Osteoblast (primary cell): ENCODE results near the gene CRTAP. TPM values are rescaled to one million over a fixed set of nuclear protein-coding genes. Genes with fewer than 3 reads are reported as not detected.

ENCODE experiments used
- DNase-seq: peaks from one replicate; pipeline ENCODE4 v3.0.0; 2011; ENCODE audit warnings: low spot score, mixed read lengths; ENCODE audit not compliant: insufficient read length; ENCODE audit errors: missing footprints
- H2AFZ ChIP-seq: 2 replicates; pipeline ENCODE4 v1.6.0; 2011; ENCODE audit warnings: mild to moderate bottlenecking, low read length
- H3K27ac ChIP-seq: 2 replicates; pipeline ENCODE4 v1.5.1; 2011; ENCODE audit warnings: mild to moderate bottlenecking, low read depth, low read length, moderate library complexity
- H3K27me3 ChIP-seq: 2 replicates; pipeline ENCODE4 v1.6.0; 2012; ENCODE audit warnings: mild to moderate bottlenecking, control low read depth, inconsistent platforms, low read length, moderate library complexity; ENCODE audit not compliant: insufficient read depth
- H3K36me3 ChIP-seq: 2 replicates; pipeline ENCODE4 v1.5.1; 2011; ENCODE audit warnings: mild to moderate bottlenecking, low read length, control low read depth, moderate library complexity; ENCODE audit not compliant: insufficient read depth
- H3K4me1 ChIP-seq: 2 replicates; pipeline ENCODE4 v1.5.1; 2011; ENCODE audit warnings: mild to moderate bottlenecking, low read length, control low read depth, moderate library complexity; ENCODE audit not compliant: insufficient read depth
- H3K4me2 ChIP-seq: 2 replicates; pipeline ENCODE4 v1.6.0; 2011; ENCODE audit warnings: mild to moderate bottlenecking, low read length; ENCODE audit not compliant: insufficient read depth
- H3K4me3 ChIP-seq: fragments of 200-600 bp; sonication (generic); 3 replicates; pipeline ENCODE4 v1.5.1; 2012; ENCODE audit warnings: mild to moderate bottlenecking, low read length, inconsistent platforms; ENCODE audit not compliant: insufficient read depth
- H3K79me2 ChIP-seq: 2 replicates; pipeline ENCODE4 v1.6.0; 2012; ENCODE audit warnings: mild to moderate bottlenecking, low read length, control low read depth, inconsistent platforms; ENCODE audit not compliant: insufficient read depth
- H3K9me3 ChIP-seq: 2 replicates; pipeline ENCODE4 v1.5.1; 2011; ENCODE audit warnings: low read depth, low read length, control low read depth
- H4K20me1 ChIP-seq: 2 replicates; pipeline ENCODE4 v1.6.0; 2012; ENCODE audit warnings: mild to moderate bottlenecking, low read length, control low read depth; ENCODE audit not compliant: insufficient read depth
- CTCF ChIP-seq: IDR thresholded peaks from 2 replicates; pipeline ENCODE4 v1.5.1; 2011; ENCODE audit warnings: mild to moderate bottlenecking, low read depth, low read length, moderate library complexity; ENCODE audit errors: extremely low read depth
- total RNA-seq: library from RNA; depleted of rRNA; stranded (reverse); fragments of >200 nt; gene quantifications from 2 replicates; pipeline ENCODE4 v1.2.3, GENCODE V29; 2012

CRTAP gene
- total RNA-seq, 1 donor, result 266 TPM

GRCh38 chr3:33083958-33084357 is 29.9 kb upstream of the CRTAP start:
- Histone ChIP-seq H3K36me3 (no peaks in the 10 kb centered on the region), H3K79me2 (peaks cover 88% of the 10 kb centered on the region), H3K27ac (no peak overlapping the region), H3K9me3 (no peaks in the 10 kb centered on the region), H3K4me1 (no peaks in the 10 kb centered on the region), H2AFZ (no peak overlapping the region), H3K4me2 (no peak overlapping the region), H4K20me1 (peaks cover 44% of the 10 kb centered on the region), H3K4me3 (no peak overlapping the region), H3K27me3 (no peaks in the 10 kb centered on the region)
- DNase-seq, result no peak
- TF ChIP-seq CTCF, result no peak

GRCh38 chr3:33088691-33089090 is 25.1 kb upstream of the CRTAP start:
- Histone ChIP-seq H3K79me2 (peaks cover 96% of the 10 kb centered on the region), H2AFZ (no peak overlapping the region), H3K27ac (no peak overlapping the region), H3K4me2 (no peak overlapping the region), H3K4me3 (no peak overlapping the region), H3K9me3 (no peaks in the 10 kb centered on the region), H3K36me3 (peaks cover 24% of the 10 kb centered on the region), H3K27me3 (no peaks in the 10 kb centered on the region), H3K4me1 (no peaks in the 10 kb centered on the region), H4K20me1 (peaks cover 67% of the 10 kb centered on the region)
- DNase-seq, result no peak
- no peak for TF ChIP-seq CTCF

- Histone ChIP-seq H3K79me2 (peaks cover 96% of the 10 kb centered on the region), H3K4me3 (no peak overlapping the region), H3K4me2 (no peak overlapping the region), H2AFZ (no peak overlapping the region), H3K27me3 (no peaks in the 10 kb centered on the region), H3K36me3 (peaks cover 24% of the 10 kb centered on the region), H3K27ac (no peak overlapping the region), H4K20me1 (peaks cover 61% of the 10 kb centered on the region), H3K4me1 (no peaks in the 10 kb centered on the region), H3K9me3 (no peaks in the 10 kb centered on the region)
- TF ChIP-seq CTCF, result no peak
- no peak for DNase-seq
Measured at GRCh38 chr3:33089515-33089914, 24.3 kb upstream of the CRTAP start.

GRCh38 chr3:33091746-33092145 is 22.1 kb upstream of the CRTAP start:
- Histone ChIP-seq H4K20me1 (peaks cover 50% of the 10 kb centered on the region), H3K36me3 (peaks cover 24% of the 10 kb centered on the region), H3K27me3 (no peaks in the 10 kb centered on the region), H3K27ac (no peak overlapping the region), H3K4me3 (no peak overlapping the region), H3K4me1 (peaks cover 5% of the 10 kb centered on the region), H2AFZ (no peak overlapping the region), H3K79me2 (peaks cover 95% of the 10 kb centered on the region), H3K4me2 (no peak overlapping the region), H3K9me3 (no peaks in the 10 kb centered on the region)
- TF ChIP-seq CTCF, result no peak
- no peak for DNase-seq
